K562 (cell line): ENCODE data around the gene RGS19. TPM values are rescaled to one million over a fixed set of nuclear protein-coding genes. Genes with fewer than 3 reads are reported as not detected.
A peak's percentile ranks its signal among the peaks of the same experiment; 100 is the strongest.

Source experiments
- BDP1 ChIP-seq: IDR thresholded peaks from 3 replicates; pipeline ENCODE4 v1.6.1; 2011; ENCODE audit not compliant: insufficient read length, insufficient read depth
- HNRNPLL ChIP-seq: fragments of 200-400 bp; formaldehyde crosslinking; IDR thresholded peaks from 2 replicates; pipeline ENCODE4 v1.6.1; 2017; ENCODE audit warnings: low read length, low read depth, mild to moderate bottlenecking; ENCODE audit not compliant: poor library complexity, severe bottlenecking
- MBD1 ChIP-seq: fragments of 250-450 bp; sonication (Bioruptor Pico); IDR thresholded peaks from 2 replicates; pipeline ENCODE4 v1.8.0; 2022; ENCODE audit warnings: inconsistent platforms
- NRF1 ChIP-seq, 2 experiments: fragments of 450-650 bp; IDR thresholded peaks in 1 of 2; conservative IDR thresholded peaks in 1 of 2; 2 replicates each; pipeline ENCODE4 v1.6.1; 2014; ENCODE audit warnings: mild to moderate bottlenecking in 2 of 2
- ZNF785 ChIP-seq: fragments of 250-450 bp; sonication (Bioruptor Pico); IDR thresholded peaks from 2 replicates; pipeline ENCODE4 v1.4.0; 2020; ENCODE audit warnings: mild to moderate bottlenecking
- polyA plus RNA-seq, 8 experiments: library from polyadenylated mRNA; depleted of rRNA in 4 of 8; stranded (reverse) in 5 of 8; unstranded in 3 of 8; fragments of >200 nt; fragmentation: Nextera tagmentation in 2 of 8; fragmentation: Illumina TruSeq in 1 of 8; extraction: Ambion mirVana in 2 of 8; extraction: Trizol in 1 of 8; gene quantifications; 2 replicates each; pipeline versions ENCODE4 v1.2.1 to v1.2.3, GENCODE V29; 2011 to 2014; ENCODE audit warnings: inconsistent platforms in 1 of 8, missing spikeins in 1 of 8
- total RNA-seq, 7 experiments: library from RNA; depleted of rRNA in 6 of 7; stranded (reverse); fragments of >200 nt in 6 of 7; fragmentation: Illumina TruSeq in 2 of 7; extraction: Trizol in 2 of 7; gene quantifications; 2 replicates each; pipeline versions ENCODE4 v1.2.1 to v1.2.3, GENCODE V29; 2011 to 2021; ENCODE audit warnings: low replicate concordance in 1 of 7
- TF ChIP-seq, protein P1 (sequence below): sonication (generic); formaldehyde crosslinking; IDR thresholded peaks from 2 replicates; pipeline ENCODE4 v1.8.0; 2023; ENCODE audit warnings: mild to moderate bottlenecking, missing genetic modification reagents
- TF ChIP-seq, protein P2 (sequence below): sonication (generic); formaldehyde crosslinking; IDR thresholded peaks from 2 replicates; pipeline ENCODE4 v1.8.1; 2022; ENCODE audit warnings: missing genetic modification reagents
- TF ChIP-seq, protein P3 (sequence below), 2 experiments: fragments of 450-650 bp in 1 of 2; sonication (generic) in 1 of 2; formaldehyde crosslinking in 1 of 2; IDR thresholded peaks; 2 replicates each; pipeline versions ENCODE4 v1.7.1 to v1.9.0; 2016 to 2022; ENCODE audit warnings: inconsistent platforms in 1 of 2, mild to moderate bottlenecking in 1 of 2, missing genetic modification reagents in 1 of 2

RGS19 gene
- total and polyA plus RNA-seq, 9 of the 15 experiments (the other 6 are each of a cell fraction or from before 2014, with no cell fraction given) = 0.41 to 23.7 (median 14.6) TPM

GRCh38 chr20:64042054-64042781 lies 37.1 kb downstream of the RGS19 start (continued):
- TF ChIP-seq, protein P1, sequence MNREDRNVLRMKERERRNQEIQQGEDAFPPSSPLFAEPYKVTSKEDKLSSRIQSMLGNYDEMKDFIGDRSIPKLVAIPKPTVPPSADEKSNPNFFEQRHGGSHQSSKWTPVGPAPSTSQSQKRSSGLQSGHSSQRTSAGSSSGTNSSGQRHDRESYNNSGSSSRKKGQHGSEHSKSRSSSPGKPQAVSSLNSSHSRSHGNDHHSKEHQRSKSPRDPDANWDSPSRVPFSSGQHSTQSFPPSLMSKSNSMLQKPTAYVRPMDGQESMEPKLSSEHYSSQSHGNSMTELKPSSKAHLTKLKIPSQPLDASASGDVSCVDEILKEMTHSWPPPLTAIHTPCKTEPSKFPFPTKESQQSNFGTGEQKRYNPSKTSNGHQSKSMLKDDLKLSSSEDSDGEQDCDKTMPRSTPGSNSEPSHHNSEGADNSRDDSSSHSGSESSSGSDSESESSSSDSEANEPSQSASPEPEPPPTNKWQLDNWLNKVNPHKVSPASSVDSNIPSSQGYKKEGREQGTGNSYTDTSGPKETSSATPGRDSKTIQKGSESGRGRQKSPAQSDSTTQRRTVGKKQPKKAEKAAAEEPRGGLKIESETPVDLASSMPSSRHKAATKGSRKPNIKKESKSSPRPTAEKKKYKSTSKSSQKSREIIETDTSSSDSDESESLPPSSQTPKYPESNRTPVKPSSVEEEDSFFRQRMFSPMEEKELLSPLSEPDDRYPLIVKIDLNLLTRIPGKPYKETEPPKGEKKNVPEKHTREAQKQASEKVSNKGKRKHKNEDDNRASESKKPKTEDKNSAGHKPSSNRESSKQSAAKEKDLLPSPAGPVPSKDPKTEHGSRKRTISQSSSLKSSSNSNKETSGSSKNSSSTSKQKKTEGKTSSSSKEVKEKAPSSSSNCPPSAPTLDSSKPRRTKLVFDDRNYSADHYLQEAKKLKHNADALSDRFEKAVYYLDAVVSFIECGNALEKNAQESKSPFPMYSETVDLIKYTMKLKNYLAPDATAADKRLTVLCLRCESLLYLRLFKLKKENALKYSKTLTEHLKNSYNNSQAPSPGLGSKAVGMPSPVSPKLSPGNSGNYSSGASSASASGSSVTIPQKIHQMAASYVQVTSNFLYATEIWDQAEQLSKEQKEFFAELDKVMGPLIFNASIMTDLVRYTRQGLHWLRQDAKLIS = no peak
- TF ChIP-seq MBD1 (CRISPR knock-in tag) (no peak), BDP1 (no peak), NRF1 (conservative IDR thresholded peaks at IDR 0.05 in 1 of 2, IDR thresholded peaks at IDR 0.05 in 1 of 2) (peak; percentile 22 to 32; a peak in 1 of 4 replicates), ZNF785 (CRISPR knock-in tag) (no peak), HNRNPLL (peak; percentile 82)
- TF ChIP-seq, protein P2, sequence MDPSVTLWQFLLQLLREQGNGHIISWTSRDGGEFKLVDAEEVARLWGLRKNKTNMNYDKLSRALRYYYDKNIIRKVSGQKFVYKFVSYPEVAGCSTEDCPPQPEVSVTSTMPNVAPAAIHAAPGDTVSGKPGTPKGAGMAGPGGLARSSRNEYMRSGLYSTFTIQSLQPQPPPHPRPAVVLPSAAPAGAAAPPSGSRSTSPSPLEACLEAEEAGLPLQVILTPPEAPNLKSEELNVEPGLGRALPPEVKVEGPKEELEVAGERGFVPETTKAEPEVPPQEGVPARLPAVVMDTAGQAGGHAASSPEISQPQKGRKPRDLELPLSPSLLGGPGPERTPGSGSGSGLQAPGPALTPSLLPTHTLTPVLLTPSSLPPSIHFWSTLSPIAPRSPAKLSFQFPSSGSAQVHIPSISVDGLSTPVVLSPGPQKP (CRISPR knock-in tag) = no peak
- TF ChIP-seq, protein P3, sequence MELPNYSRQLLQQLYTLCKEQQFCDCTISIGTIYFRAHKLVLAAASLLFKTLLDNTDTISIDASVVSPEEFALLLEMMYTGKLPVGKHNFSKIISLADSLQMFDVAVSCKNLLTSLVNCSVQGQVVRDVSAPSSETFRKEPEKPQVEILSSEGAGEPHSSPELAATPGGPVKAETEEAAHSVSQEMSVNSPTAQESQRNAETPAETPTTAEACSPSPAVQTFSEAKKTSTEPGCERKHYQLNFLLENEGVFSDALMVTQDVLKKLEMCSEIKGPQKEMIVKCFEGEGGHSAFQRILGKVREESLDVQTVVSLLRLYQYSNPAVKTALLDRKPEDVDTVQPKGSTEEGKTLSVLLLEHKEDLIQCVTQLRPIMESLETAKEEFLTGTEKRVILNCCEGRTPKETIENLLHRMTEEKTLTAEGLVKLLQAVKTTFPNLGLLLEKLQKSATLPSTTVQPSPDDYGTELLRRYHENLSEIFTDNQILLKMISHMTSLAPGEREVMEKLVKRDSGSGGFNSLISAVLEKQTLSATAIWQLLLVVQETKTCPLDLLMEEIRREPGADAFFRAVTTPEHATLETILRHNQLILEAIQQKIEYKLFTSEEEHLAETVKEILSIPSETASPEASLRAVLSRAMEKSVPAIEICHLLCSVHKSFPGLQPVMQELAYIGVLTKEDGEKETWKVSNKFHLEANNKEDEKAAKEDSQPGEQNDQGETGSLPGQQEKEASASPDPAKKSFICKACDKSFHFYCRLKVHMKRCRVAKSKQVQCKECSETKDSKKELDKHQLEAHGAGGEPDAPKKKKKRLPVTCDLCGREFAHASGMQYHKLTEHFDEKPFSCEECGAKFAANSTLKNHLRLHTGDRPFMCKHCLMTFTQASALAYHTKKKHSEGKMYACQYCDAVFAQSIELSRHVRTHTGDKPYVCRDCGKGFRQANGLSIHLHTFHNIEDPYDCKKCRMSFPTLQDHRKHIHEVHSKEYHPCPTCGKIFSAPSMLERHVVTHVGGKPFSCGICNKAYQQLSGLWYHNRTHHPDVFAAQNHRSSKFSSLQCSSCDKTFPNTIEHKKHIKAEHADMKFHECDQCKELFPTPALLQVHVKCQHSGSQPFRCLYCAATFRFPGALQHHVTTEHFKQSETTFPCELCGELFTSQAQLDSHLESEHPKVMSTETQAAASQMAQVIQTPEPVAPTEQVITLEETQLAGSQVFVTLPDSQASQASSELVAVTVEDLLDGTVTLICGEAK (IDR thresholded peaks at IDR 0.05) = peak; percentile 78
- TF ChIP-seq, protein P3 (CRISPR knock-in tag; IDR thresholded peaks at IDR 0.05) = no peak
